RKO (cell line): Measurements from ENCODE around the gene AK1.
A peak's percentile ranks its signal among the peaks of the same experiment; 100 is the strongest.
"Not testable (repeated sequence)": the region's sequence is repeated elsewhere in the genome, so short reads cannot be mapped to it uniquely, and the experiment has no call there.

Experiments
- DNase-seq: peaks from one replicate; pipeline ENCODE4 v3.0.0-alpha.2; 2016; ENCODE audit warnings: low spot score

AK1 gene

DNA sequence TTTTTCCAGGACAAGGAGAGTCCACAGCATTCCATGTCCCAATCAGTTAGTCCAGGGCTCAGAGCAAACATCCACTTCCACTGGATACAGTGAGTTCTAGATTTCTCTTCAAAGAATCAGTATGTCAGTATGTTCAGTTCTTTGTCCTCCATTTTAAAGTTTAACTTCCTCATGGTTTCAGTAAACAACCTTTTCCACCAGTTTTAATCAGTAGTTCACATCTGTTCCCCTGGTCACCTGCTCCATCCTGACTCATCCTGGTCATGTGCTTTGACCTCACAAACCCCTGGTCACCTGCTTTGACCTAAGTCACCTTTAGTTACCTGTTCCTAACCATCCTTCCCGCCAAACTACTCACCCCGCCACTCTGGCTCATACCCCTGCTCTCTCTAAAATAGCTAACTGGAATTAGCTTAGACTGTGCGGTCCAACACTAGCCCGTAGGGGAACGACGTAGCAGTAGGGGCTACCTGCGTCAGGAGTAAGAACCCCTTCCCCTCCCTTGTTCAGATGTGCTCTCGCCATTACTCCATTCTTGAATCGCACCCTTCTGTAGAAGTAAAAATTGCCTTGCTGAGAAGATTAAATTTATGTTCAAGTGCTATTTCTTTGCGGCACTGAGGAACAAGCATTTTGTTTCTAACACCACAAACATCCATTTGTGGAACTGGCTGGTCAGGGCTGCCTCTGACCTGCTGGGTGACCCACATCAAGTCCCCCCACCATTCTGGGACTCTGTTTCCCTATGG is 28.5 kb downstream of the AK1 start:
- DNase-seq = no peak

DNA sequence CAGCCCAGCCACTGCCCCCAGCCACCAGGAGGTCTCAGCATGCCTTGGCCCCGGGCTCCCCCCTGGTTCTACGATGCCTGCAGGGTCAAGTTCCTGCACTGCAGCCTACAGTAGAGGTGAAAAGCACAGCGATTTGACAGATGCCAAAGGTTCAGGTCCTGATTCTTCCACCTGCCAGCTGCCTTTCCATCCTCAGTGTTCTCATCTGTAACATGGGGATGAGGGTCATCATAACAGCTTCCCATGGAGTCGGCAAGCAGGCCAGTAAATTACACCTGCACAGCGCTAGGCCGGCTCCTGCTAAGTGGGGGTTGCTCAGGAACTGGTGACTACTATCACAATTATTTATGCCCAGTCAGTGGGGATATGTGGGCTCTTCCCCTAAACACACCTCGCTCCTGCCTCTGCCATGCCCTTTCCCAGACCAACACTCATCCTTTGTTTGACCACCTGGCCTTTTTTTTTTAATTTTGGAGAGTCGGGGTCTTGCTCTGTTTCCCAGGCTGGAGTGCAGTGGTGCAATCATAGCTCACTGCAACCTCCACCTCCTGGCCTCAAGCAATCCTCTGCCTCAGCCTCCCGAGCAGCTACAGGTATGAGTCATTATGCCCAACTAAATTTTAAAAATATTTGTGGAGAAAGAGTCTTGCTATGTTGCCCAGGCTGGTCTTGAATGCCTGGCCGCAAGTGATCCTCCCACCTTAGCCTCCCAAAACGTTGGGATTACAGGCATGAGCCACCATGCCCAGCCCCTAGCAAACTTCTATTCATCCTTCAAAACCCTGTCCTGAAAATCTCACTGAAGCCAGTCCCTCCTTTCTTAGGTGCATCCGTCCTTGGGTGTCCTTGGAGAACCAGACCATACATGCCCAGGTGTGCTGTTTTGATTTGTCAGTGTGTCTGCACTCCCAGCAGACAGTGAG is 29.4 kb downstream of the AK1 start:
- DNase-seq = no peak

DNA sequence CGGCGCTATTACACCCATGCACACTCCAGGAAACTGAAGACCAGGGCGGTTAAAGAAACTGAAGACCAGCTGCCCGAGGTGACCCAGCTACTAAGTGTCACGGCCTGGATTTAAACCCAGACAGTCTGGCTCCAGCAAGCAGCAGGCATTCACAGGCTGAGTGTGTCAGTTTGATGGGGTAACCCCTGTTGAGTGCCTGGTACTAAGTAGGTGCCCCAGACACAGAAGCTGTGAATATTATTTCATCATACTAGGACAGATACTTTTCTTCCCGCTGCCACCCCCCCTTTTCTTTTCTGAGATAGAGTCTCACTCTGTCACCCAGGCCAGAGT is 30.3 kb downstream of the AK1 start:
- DNase-seq = no peak

DNA sequence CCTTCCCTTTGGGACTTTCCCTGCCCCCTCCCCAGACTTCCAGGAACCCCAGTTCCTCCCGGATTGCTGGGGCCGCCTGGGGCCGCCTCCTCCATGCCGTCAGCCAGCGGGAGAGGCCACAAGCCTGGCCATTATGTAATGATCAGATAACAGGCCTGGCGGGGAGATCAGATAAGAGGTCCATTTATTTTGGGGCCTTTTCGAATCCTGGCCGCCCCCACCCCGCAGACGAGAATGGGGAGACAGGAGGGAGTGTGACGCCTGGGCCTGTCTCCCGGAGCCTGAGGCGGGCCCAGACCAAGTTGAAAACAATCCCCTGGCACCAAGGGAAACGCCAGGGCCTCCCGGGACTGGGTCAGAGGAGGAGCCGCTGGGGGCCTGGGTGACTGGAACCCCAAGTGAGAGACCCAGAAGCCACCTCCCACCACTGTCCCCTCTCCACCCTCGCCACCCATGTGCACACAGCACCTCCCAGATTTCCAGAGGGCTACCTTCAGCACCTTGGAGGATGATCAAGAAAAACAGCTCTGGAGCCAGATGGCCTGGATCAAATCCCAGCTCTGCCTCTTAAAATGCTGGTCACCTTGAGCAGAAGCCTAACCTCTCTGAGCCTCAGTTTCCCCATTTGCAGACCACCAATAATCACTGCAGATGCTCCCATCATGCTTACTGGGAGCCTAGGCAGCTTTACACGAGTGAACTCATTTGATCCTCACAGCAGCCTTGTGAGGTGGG is 30.9 kb downstream of the AK1 start:
- no peak for DNase-seq

GRCh38 chr9:127845619-127846018 is 31.9 kb downstream of the AK1 start:
- DNase-seq = not testable (repeated sequence)

- DNase-seq = no peak
Measured at GRCh38 chr9:127844821-127845359, 32.6 kb downstream of the AK1 start.

DNA sequence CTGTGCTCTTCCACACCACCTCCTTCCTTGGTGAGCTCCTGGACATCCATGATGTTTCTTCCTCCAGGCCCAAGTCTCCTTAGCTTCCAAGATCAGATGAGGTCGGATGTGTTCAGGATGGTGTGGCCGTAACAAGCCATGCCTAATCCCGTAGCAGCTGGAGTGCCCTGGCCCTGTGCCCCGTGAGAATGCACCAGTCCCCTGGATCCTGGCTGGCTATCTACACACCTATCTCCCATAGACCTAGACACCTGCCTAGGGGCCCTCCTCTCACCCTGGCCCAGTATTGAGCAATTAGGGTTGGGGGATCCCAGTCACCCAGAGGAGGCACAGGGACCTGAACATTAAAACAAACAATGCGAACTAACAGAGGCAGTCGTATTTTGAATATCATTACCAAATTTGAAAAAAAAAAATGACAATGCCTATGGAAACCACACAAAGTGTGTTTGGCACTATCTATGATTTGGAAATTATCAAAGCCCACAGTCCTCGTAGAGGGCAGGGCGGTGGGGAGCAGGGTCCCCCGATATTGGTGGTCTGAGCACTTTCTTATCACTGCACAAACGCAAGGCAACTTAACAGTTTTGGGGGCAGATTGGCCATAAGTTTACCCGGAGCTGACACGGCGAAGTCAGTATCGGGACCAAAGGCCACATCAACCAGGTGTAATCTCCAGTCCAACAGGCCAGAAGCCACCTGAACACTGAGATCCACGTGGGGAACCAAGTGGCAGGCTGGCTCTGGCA is 36.2 kb downstream of the AK1 start:
- DNase-seq = no peak

DNA sequence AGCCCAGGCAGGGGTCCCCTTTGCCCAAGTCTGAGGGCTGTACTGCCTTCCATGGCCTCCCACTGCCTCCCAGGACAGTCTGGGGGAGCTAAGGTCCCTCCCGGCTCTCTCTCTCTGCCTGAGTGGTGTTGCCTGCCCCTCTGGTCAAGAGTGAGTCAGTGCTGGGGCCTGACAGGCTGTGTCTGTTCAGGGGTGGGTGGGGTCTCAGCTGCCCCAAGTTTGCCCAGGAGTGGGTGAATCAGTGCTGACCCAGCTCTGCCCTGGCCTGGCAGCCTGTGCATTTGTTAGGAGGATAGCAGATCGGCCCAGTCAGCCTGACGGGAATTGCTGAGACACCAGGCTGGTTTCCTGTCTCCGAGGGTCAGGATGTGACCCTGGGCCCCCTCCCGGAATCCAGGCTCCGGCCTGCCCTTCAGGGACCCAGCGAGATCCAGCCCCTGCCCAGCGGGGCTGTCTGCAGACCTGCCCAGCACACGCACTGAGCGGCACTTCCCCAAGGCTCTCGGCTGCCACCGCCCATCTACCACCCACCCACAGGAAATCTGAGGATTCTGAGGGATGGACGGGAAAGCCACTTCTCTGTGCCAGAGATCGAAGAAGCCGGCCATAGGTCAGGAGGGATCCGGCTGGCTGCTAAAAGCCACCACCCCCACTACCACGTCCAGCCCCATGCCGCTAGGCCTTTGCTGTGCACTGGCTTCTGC is 38.9 kb downstream of the AK1 start:
- DNase-seq = peak; percentile 70

- no peak for DNase-seq
Measured at GRCh38 chr9:127837346-127837745, 40.1 kb downstream of the AK1 start.

DNA sequence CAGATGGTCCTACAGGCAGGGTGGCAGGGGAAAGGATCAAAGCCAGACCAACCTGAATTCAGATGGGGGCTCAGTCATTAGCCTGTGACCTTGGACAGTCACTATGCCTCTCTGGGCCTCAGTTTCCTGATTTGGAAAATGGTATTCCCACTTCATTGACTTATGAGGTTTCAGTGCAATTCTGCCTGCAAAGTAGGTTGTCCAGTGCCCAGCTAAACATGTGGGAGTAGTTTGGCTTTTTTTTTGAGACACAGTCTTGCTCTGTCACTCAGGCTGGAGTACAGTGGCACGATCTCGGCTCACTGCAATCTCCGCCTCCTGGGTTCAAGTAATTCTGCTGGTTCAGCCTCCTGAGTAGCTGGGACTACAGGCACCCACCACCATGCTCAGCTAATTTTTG is 40.9 kb downstream of the AK1 start:
- DNase-seq = not testable (repeated sequence)

- no peak for DNase-seq
Measured at GRCh38 chr9:127835991-127836516, 41.4 kb downstream of the AK1 start.

DNA sequence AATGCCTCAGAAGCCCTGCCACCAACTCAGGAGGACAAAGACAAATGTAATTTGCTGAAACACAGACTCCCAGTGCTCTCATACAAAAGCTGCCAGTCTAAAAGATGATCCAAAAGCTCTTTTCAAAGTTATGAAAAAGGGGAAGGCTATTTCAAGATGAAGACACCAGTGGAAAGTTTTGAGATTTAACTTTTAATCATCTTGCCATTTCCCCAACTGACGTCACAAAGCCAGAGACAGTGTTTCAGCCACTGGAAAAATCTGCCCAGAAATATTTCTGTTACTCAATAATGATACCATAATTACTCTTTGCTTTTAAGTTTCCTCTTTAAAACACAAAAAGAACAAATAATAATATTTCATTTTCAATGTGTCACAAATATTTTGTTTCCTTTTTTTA is 43.9 kb downstream of the AK1 start:
- DNase-seq = no peak

GRCh38 chr9:127832248-127832647 is 45.2 kb downstream of the AK1 start:
- DNase-seq = no peak

DNA sequence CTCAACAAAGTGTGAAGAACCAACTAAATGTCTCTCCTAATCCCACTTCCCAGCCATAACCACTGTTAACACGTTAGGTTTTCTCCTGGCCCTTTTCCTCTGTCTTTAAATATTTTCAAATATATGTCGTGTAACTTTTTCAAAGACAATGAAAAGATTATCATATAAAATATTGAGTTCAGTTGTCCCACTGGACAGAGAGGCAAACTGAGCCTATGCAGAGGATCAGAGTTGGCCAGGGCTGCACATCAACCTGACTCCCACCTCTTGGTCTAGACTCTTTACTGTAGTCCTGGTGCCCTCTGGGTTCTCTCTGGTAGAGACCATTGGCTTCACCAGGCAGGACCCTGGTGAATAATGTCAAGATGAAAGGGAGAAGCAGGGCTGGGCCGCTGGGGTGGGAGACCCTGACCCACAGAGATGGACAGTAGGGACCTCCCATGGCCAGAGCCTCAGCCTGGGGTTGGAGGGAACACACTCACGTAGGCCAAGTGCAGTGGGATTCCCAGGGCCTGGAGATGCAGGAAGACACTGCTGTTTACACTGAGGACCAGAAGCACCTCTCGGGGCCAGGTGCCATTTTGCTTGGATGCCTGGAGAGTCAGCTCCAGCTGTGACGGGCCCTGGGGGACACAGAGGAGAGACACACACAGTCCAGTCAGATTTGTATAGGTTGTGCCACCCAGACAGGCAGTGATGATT is 48.1 kb downstream of the AK1 start:
- DNase-seq = no peak

DNA sequence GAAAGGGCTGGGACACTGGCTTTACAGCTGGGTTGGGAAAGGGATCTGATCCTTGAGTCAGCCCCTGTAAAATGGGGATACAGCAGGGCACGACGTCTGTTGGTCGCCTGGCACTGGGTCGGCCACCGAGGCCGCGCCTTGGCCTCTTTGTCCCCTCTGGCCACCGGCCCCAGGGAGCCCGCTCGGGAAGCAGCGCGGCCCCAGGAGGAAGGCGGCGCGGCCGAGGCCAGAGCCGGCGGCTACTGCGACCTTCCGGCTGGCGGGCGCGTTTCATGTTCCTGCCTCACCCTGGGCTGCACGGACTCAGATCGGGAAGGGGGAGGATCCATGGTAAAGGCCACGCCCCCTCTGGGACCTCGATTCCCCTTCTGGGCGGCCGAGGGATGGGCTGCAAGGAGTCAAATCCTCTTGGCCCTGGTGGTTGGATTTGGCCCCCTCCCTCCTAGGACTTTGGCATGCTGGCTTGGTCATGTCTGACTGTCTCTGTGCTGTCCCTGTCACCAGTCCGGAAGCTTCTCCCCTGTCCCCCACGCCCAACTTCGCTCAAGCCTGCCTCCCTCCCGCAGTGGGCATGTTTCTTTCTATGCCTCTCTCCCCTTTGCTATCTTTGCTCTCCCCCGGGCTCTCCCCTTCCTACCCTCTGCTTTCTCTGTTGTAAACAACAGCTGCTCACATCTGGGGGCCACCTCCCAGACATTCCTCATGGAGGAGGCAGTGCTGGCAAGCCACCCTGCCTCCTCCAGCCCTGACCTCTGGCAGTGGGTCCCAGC is 49.0 kb downstream of the AK1 start:
- DNase-seq = no peak

DNA sequence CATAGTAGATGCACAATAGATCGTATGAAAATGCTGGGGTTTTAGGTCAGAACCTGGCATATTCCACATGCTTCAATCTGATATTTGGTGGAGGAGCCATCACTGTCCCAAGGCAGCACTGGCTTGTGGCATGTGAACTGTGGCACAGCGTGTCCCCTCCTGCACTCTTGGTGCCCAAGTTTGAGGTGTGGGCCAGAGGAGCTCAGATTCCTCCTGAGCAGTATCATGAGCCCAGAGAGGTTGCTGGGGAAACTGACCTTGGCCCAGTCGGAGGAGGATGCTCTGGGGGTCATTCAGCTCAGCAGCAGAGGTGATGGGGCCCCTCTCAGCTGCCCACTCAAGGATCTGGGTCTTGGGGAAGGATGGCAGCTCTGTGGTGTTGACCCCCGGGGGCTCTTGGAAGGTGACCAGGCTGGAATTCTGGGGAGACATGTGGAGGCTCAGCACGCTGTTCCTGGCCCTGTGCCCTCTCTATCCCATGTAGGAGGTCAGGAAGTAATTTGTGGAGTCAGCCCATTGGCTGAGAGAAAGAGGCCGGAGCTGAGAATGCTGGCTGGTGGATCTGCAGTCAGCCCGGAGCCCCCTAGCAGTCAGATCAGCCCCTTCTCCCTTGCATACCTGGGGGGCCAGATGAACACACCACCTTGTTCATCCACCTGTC is 51.1 kb downstream of the AK1 start:
- no peak for DNase-seq

DNA sequence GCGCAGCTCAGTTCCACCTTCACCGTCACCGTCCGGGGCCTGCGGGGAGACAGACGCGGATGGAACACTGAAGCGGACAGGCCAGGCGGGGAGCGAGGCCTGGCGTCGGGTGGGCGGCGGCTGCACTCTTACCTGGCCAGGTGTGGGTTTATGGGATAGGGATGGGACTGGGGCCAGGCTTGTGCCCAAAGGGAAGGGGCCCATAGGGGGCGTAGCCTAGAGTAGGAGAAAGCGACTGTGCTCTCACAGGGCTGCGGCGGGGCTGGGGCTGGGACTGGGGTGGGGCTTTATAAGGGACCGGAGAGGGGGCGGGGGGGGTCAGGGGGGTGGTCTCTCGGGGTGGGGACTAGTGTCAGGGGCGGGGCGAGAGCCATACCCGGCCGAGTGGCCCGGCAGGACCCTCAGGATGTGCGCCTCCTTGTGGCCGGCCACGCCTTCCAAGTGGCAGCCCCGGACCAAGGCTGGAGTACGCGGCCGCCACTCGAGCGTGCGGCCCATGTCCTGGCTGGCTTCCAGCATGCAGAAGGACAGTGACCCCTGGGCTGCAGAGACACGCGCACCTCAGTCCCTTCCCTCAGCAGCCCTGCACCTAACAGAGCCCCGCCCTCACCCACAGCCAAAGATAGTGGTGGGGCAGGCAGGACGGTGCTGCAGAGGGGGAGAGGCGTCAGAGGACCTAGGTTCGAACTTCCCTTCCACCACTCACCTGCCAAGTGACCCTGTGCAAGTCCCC is 52.0 kb downstream of the AK1 start:
- DNase-seq = no peak

GRCh38 chr9:127822108-127822507 is 55.4 kb downstream of the AK1 start:
- DNase-seq = no peak
